Liver (tissue), 9 donors: ENCODE data around the gene AP5Z1. TPM values are rescaled to one million over a fixed set of nuclear protein-coding genes. Genes with fewer than 3 reads are reported as not detected.

Experiments used
- DNase-seq: peaks from one replicate; pipeline ENCODE4 v3.0.0-alpha.2; 2017; ENCODE audit warnings: low spot score
- H3K27ac ChIP-seq, 2 donors: one replicate each; pipeline ENCODE4 v1.7.0; 2013; ENCODE audit warnings: inconsistent platforms in 2 of 2, low read length in 2 of 2, control low read depth in 1 of 2, low read depth in 1 of 2, mild to moderate bottlenecking in 1 of 2
- H3K27me3 ChIP-seq, 4 donors: one replicate each; pipeline versions ENCODE4 v1.6.1 to v1.7.0; 2013; ENCODE audit warnings: low read length in 3 of 4, inconsistent platforms in 1 of 4, mild to moderate bottlenecking in 1 of 4, moderate library complexity in 1 of 4; ENCODE audit not compliant: control insufficient read depth in 4 of 4, insufficient read depth in 4 of 4
- H3K36me3 ChIP-seq, 4 donors: one replicate each; pipeline versions ENCODE4 v1.6.1 to v1.7.0; 2013; ENCODE audit warnings: low read length in 3 of 4, mild to moderate bottlenecking in 3 of 4, low read depth in 1 of 4, moderate library complexity in 1 of 4; ENCODE audit not compliant: control insufficient read depth in 4 of 4, insufficient read depth in 3 of 4
- H3K4me1 ChIP-seq, 4 donors: one replicate each; pipeline versions ENCODE4 v1.6.1 to v1.7.0; 2013; ENCODE audit warnings: low read length in 3 of 4, mild to moderate bottlenecking in 3 of 4, moderate library complexity in 1 of 4; ENCODE audit not compliant: control insufficient read depth in 4 of 4, insufficient read depth in 4 of 4
- H3K4me3 ChIP-seq, 3 donors: one replicate each; pipeline versions ENCODE4 v1.6.1 to v1.7.0; 2013; ENCODE audit warnings: low read length in 3 of 3, control low read depth in 1 of 3, low read depth in 1 of 3, mild to moderate bottlenecking in 1 of 3
- H3K9ac ChIP-seq, 2 donors: one replicate each; pipeline ENCODE4 v1.7.0; 2013; ENCODE audit warnings: low read length in 2 of 2, mild to moderate bottlenecking in 2 of 2, moderate library complexity in 2 of 2, control low read depth in 1 of 2, low read depth in 1 of 2
- H3K9me3 ChIP-seq, 4 donors: one replicate each; pipeline versions ENCODE4 v1.6.1 to v1.7.0; 2013; ENCODE audit warnings: low read length in 3 of 4; ENCODE audit not compliant: control insufficient read depth in 4 of 4
- EGR1 ChIP-seq, 2 donors: IDR thresholded peaks; 2 replicates each; pipeline ENCODE4 v1.6.1; 2016 to 2018; ENCODE audit warnings: antibody characterized with exemption in 2 of 2, low read depth in 2 of 2
- FOXA2 ChIP-seq: IDR thresholded peaks from 2 replicates; pipeline ENCODE4 v1.6.1; 2016; ENCODE audit warnings: antibody characterized with exemption
- GABPA ChIP-seq, 2 donors: IDR thresholded peaks in 1 of 2; conservative IDR thresholded peaks in 1 of 2; 2 replicates each; pipeline ENCODE4 v1.6.1; 2016; ENCODE audit warnings: antibody characterized with exemption in 2 of 2, mild to moderate bottlenecking in 1 of 2, moderate library complexity in 1 of 2
- HNF4A ChIP-seq, 2 donors: conservative IDR thresholded peaks; 2 replicates each; pipeline ENCODE4 v1.6.1; 2016; ENCODE audit warnings: antibody characterized with exemption in 2 of 2, mild to moderate bottlenecking in 2 of 2
- HNF4G ChIP-seq: IDR thresholded peaks from 2 replicates; pipeline ENCODE4 v1.6.1; 2016; ENCODE audit warnings: antibody characterized with exemption
- JUND ChIP-seq, 2 donors: IDR thresholded peaks; 2 replicates each; pipeline ENCODE4 v1.6.1; 2016; ENCODE audit warnings: antibody characterized with exemption in 2 of 2
- NR2F2 ChIP-seq: IDR thresholded peaks from 2 replicates; pipeline ENCODE4 v1.6.1; 2016; ENCODE audit warnings: antibody characterized with exemption
- RXRA ChIP-seq, 2 donors: IDR thresholded peaks; 2 replicates each; pipeline ENCODE4 v1.6.1; 2017 to 2018; ENCODE audit warnings: antibody characterized with exemption in 2 of 2, mild to moderate bottlenecking in 1 of 2
- SP1 ChIP-seq: IDR thresholded peaks from 2 replicates; pipeline ENCODE4 v1.6.1; 2018; ENCODE audit warnings: antibody characterized with exemption, mild to moderate bottlenecking
- ZBTB33 ChIP-seq: IDR thresholded peaks from 2 replicates; pipeline ENCODE4 v1.6.1; 2016; ENCODE audit warnings: antibody characterized with exemption
- WGBS: extraction: QIAGEN DNeasy Blood & Tissue Kit; methylation state at CpG from one replicate; pipeline ENCODE4 v1.1.7; 2013; 5-methylcytosine and 5-hydroxymethylcytosine counted together
- polyA plus RNA-seq, 2 donors: library from polyadenylated mRNA; stranded (reverse) in 1 of 2; unstranded in 1 of 2; fragments of 200-250 nt in 1 of 2; fragments of >200 nt in 1 of 2; fragmentation: Nextera tagmentation in 1 of 2; extraction: Ambion mirVana in 1 of 2; gene quantifications; one replicate each; pipeline versions ENCODE4 v1.2.1 to v1.2.3, GENCODE V29; 2013 to 2015
- total RNA-seq, 2 donors: library from RNA; depleted of rRNA; stranded (reverse); fragments of >200 nt; gene quantifications; one replicate each; pipeline ENCODE4 v1.2.3, GENCODE V29; 2014
- donor health status: healthy.
- donor health status: healthy.
- donor health status: healthy.
- donor health status: healthy.
- donor health status: healthy.

Gene AP5Z1
- total and polyA plus RNA-seq, 4 donors, result 10.2 to 16.0 (median 14.2) TPM

GRCh38 chr7:4817178-4817901 lies 41.9 kb downstream of the AP5Z1 start:
- Histone ChIP-seq H3K27ac (no peak overlapping the region), H3K27me3 (no peaks in the 10 kb centered on the region), H3K4me3 (no peak overlapping the region), H3K4me1 (no peaks in the 10 kb centered on the region), H3K36me3 (no peaks in the 10 kb centered on the region), H3K9ac (no peak overlapping the region), H3K9me3 (no peaks in the 10 kb centered on the region)
- DNase-seq, result no peak
- WGBS, result 90% methylated on average over 38 of the region's 38 CpGs
- TF ChIP-seq HNF4A (conservative IDR thresholded peaks at IDR 0.05) (no peak), RXRA (IDR thresholded peaks at IDR 0.05) (no peak), EGR1 (IDR thresholded peaks at IDR 0.05; ENCODE audit: low read depth in 2 of 2) (no peak), GABPA (IDR thresholded peaks at IDR 0.05 in 1 of 2, conservative IDR thresholded peaks at IDR 0.05 in 1 of 2) (no peak), JUND (IDR thresholded peaks at IDR 0.05) (no peak)

- Histone ChIP-seq H3K27me3 (no peaks in the 10 kb centered on the region), H3K27ac (no peak overlapping the region), H3K36me3 (no peaks in the 10 kb centered on the region), H3K4me3 (no peak overlapping the region), H3K4me1 (no peaks in the 10 kb centered on the region), H3K9me3 (no peaks in the 10 kb centered on the region), H3K9ac (no peak overlapping the region)
- TF ChIP-seq NR2F2 (no peak), JUND (IDR thresholded peaks at IDR 0.05) (no peak), SP1 (no peak), GABPA (IDR thresholded peaks at IDR 0.05 in 1 of 2, conservative IDR thresholded peaks at IDR 0.05 in 1 of 2) (no peak), ZBTB33 (no peak), HNF4A (conservative IDR thresholded peaks at IDR 0.05) (no peak)
- WGBS, result 91% methylated on average over 32 of the region's 32 CpGs
- DNase-seq, result no peak
These were observed 42.8 kb downstream of the AP5Z1 start for GRCh38 chr7:4818000-4818794.

GRCh38 chr7:4819560-4820404 lies 44.4 kb downstream of the AP5Z1 start:
- H3K27me3 ChIP-seq, result no peaks in the 10 kb centered on the region
- H3K36me3 ChIP-seq, result no peaks in the 10 kb centered on the region
- TF ChIP-seq JUND (IDR thresholded peaks at IDR 0.05) (no peak), RXRA (IDR thresholded peaks at IDR 0.05) (no peak), HNF4G (no peak), FOXA2 (no peak)
- no peak overlapping the region for H3K27ac ChIP-seq
- H3K9me3 ChIP-seq, result no peaks in the 10 kb centered on the region
- H3K4me1 ChIP-seq, result no peaks in the 10 kb centered on the region
- H3K9ac ChIP-seq, result no peak overlapping the region
- no peak for DNase-seq
- WGBS, result 76% methylated on average over 39 of the region's 39 CpGs
- no peak overlapping the region for H3K4me3 ChIP-seq
